Globus pallidus (tissue), 1 donor: ENCODE measurements around the gene SLC2A6.
A peak's percentile ranks its signal among the peaks of the same experiment; 100 is the strongest.
"Not testable (repeated sequence)": the region's sequence is repeated elsewhere in the genome, so short reads cannot be mapped to it uniquely, and the experiment has no call there.

Source experiments
- DNase-seq: peaks from one replicate; pipeline ENCODE4 v3.0.0-alpha.2; 2015; ENCODE audit warnings: low spot score

The SLC2A6 gene

DNA sequence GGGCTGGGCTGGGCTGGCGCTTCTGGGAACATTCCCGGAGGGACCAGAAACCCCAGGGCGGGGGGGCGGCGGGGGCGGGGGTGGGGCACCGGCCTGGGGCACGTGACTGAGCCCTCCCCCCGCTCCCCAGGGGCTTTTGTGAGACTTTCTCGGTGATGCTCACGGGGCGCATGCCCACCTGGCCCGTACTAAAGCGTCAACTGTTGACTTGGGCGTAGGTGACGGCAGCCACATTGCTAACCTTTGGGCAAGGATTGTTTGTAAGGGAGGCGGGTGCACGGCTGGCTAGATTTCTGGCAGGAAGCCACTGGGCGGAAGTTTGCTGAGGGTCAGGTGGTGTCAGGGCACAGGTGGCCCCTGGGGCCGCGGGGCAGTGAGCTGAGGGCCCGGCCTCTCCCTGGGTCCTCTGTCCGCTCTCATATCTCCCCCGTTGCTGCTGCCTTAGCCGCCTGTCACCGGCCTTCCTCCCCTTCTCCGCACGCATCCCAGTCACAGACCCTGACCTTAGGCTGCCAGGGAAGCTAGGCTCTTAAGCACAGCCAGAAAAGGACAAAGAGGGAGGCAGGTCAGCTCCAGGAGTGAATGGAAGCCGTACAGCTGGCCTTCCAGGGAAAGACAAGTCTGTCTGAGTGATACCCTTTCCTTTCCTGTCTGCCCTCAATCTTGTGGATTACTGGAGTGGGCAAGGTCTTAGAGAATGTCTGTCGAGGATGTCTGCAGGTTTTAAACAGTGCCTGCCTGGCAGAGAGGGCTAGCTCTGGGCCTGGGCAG, 18.3 kb downstream of the SLC2A6 start:
- DNase-seq, result peak; percentile 50

DNA sequence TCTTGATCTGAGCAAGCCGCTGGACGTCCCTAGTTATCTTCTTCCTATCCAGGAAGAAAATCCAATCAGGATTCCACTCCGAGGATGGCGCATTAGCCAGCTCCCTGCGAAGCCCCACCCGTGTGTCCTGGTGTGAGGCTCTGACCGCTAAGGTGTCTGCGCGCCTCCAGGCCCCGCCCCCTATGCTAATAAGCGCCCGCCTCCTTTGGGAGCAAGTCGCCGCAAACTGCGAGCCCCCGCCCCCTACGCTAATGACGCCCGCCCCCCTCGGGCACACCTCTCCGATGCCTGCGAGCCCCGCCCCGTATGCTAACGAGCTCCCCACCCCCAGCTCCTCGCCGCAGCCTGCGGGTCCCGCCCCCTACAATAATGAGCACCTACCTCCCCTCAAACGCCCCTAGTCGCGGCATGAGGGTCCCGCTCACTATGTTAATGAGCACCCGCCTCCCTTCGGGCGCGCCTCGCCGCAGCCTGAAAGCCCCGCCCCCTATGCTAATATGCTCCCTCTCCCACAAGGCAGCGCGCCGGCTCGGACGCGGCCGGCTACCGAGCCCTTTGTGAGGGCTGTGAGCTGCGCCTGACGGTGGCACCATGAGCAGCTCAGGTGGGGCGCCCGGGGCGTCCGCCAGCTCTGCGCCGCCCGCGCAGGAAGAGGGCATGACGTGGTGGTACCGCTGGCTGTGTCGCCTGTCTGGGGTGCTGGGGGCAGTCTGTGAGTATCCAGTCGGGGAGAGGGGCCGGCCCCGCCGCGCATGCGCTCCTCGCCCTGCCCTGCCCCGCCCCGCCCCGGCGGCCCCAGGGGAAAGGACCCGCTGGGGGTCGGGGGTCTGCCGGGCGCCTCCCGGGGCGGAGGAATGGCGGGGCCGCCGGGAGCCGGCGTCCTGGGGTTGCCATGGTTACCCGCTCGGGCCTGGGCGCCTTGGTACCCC, 19.2 kb downstream of the SLC2A6 start, which contains the start of gene CACFD1:
Gene CACFD1 (plus strand): TSS at position 503 of the 929 bp plus-strand sequence. CDS start 89 bp downstream, at position 592.
- peak; percentile 96 for DNase-seq

DNA sequence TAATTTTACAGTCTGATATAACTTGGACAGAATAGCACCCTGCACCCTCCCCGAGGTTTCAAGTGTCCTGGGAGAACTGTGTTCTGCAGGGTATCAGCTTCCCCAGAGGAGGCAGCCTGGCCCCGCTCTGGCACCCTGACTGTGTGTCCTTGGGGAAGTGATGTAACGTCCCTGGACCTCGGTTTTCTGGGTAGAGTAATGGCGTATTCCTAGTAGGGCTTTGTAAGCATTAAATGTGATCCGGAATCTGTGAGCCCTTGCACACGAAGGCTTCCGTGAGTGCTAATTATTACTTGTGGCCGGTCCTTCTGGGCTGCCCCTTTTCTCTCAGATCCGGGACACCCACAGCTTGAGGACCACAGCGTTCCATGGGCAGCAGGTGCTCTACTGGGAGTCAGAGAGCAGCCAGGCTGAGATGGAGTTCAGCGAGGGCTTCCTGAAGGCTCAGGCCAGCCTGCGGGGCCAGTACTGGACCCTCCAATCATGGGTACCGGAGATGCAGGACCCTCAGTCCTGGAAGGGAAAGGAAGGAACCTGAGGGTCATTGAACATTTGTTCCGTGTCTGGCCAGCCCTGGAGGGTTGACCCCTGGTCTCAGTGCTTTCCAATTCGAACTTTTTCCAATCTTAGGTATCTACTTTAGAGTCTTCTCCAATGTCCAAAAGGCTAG, 20.1 kb downstream of the SLC2A6 start:
- no peak for DNase-seq

DNA sequence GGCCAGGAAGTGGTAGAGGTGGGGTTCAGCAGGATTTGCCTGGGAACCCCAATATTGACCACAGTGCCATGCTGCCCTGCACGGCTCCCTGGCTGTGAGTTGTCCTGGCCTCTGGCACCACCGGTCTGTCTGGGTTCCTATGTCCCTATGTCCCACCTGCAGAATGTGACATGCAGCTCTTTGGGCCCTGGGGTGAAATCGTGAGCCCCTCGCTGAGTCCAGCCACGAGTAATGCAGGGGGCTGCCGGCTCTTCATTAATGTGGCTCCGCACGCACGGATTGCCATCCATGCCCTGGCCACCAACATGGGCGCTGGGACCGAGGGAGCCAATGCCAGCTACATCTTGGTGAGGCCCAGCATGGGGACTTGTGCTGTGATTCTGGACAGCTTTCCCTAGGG, 21.2 kb downstream of the SLC2A6 start:
- no peak for DNase-seq

DNA sequence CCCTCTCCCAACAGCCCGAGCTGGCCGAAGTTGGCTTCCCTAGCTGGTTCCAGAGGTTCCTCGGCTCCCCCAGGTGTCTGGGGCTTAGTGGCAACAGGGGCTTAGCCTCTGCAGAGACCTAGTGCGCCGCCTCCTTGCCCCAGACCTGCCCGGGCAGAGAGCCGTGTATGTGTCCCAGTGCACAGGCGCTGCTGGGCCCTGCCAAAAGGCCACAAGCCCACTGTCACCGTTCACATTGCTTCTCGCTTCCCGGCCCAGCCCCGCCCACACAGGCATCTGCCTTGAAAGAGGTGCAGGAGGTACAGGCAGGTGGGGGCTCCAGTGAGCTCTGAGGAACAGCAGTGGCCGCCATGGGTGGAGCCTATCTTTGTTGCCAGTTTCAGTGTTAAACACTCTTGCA, 21.7 kb downstream of the SLC2A6 start:
- DNase-seq, result no peak

DNA sequence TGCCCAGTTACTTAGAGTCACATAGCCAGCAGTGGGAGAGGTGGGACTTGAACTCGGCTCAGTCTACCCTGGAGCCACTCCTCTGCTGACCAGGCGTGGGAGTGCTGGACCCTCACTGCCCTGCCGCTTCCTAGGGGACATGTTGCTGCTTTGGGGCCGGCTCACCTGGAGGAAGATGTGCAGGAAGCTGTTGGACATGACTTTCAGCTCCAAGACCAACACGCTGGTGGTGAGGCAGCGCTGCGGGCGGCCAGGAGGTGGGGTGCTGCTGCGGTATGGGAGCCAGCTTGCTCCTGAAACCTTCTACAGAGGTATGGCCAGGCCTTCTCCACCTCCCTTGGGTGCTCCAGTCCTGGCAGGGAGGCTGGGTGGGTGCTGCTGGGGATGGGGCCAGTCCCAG, 22.5 kb downstream of the SLC2A6 start:
- no peak for DNase-seq

DNA sequence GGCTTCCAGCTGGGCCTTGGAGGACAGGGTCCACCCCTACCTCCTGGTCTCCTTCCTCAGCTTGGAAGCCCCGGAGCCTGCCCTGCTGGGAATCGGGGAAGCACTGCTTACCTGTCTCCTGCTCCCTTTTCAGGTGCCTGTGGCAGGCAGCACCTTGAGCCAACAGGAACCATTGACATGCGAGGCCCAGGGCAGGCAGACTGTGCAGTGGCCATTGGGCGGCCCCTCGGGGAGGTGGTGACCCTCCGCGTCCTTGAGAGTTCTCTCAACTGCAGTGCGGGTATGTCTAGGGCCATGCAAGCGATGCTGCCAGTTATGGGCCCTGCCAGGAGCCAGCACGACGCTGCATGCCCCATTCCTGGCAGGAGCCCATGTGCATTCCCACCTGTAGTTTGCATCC, 23.0 kb downstream of the SLC2A6 start:
- DNase-seq, result no peak

DNA sequence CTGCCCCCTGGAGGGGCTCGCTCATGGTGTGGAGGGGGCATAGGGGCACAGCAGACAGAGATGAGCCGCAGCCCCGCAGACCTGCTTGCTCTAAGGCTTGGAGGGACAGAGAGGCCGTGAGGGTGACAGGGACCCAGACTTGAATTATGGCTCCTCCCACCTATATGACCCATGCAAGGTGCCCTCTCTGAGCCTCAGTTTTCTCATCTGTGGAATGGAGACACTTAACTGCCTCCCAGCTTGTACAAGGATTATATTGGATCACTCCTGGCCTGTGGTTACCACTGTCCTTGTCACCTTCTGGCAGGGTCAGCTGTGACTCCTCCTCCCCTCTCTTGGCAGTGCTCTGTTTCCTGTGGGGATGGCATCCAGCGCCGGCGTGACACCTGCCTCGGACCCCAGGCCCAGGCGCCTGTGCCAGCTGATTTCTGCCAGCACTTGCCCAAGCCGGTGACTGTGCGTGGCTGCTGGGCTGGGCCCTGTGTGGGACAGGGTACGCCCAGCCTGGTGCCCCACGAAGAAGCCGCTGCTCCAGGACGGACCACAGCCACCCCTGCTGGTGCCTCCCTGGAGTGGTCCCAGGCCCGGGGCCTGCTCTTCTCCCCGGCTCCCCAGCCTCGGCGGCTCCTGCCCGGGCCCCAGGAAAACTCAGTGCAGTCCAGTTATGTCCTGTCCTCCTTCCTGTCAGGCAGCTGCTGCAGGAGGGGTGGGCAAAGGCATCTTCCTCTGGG, 23.8 kb downstream of the SLC2A6 start:
- DNase-seq, result no peak

DNA sequence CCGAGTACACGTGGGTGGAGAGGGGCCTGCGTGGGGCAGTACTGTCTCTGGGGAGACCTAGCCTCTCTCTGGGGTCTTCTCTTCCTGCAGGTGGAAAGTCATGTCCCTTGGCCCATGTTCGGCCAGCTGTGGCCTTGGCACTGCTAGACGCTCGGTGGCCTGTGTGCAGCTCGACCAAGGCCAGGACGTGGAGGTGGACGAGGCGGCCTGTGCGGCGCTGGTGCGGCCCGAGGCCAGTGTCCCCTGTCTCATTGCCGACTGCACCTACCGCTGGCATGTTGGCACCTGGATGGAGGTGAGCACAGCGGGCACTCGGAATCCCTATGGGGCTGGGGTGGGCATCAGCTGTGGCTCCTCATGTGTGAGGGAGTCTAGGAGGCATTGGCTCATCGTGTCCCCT, 24.6 kb downstream of the SLC2A6 start:
- no peak for DNase-seq

DNA sequence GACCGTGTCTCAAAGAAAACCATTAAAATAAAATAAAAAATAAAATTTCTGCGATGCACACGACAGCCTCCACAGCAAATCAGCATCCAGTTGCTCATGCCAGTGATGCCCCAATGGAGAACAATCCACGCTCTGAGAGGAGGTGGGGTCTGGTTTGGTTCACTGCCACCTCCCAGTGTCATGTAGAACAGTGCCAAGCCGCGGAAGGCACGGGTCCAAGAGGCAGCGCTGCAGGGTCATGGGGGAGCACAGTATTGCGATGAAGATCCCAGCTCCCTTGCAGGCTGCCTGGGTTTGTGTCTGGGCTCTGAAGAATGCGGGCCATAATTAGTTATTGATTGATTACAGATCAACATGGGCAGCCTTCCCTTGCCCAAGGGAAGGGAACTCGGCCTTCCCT, 25.2 kb downstream of the SLC2A6 start:
- DNase-seq, result peak; percentile 47

DNA sequence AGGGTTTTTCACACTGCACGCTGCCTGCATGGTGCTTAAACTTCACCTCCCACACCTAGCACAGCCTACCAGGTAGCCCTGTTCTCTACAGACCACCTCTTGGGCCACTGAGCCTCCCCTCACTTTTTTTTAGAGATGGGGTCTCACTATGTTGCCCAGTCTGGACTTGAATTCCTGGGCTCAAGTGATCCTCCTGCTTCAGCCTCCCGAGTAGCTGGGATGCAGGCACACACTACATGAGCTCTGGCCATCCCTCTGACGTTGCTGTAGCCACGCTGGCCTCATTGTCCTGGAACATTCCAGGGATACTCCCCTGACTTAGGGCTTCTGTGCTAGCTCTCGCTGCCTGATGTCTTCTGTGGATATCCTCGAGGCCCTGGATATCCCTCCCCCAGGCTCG, 26.3 kb downstream of the SLC2A6 start:
- no peak for DNase-seq

DNA sequence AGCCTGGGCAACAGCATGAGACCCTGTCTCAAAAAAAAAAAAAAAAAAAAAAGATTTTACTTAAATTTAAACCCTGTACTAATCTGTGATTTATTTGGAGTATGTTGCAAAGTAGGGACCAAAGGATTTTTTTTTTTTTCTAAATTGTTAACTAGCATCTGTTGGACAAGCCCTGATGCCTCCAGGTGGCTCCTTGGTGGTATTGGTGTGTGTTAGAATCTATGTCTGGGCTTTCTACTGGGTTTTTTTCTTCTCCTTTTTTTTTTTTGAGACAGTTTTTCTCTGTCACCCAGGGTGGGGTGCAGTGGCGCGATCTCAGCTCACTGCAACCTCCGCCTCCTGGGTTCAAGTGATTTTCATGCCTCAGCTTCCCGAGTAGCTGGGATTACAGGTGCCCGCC, 27.0 kb downstream of the SLC2A6 start:
- DNase-seq, result not testable (repeated sequence)

DNA sequence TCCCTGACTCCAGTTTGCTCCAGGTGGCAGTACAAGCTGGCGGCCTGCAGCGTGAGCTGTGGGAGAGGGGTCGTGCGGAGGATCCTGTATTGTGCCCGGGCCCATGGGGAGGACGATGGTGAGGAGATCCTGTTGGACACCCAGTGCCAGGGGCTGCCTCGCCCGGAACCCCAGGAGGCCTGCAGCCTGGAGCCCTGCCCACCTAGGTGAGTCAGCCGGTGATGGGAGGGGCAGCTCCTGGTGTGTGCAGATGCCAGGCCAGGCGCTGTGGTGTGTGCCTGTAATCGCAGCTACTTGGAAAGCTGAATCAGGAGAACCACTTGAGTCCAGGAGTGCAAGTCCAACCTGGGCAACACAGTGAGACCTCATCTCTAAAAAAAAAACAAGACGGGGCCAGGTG, 29.1 kb downstream of the SLC2A6 start:
- DNase-seq, result no peak

DNA sequence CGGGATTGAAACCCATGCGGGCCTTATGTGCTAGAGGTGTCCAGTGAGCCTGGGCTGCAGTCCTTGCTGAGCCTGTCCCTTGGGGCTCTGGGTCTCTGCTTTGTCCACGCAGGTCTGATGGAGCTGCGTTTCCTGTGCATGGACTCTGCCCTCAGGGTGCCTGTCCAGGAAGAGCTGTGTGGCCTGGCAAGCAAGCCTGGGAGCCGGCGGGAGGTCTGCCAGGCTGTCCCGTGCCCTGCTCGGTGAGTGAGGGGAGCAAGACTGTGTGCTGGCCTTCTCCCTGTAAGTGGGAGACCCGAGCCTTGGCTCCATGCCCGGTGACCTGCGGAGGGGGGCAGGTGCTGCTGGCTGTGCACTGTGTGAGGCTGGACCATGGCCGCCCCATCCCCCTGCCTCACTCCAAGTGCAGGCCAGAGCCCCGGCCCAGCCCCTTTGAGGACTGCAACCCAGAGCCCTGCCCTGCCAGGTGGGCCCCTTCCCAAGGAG, 30.4 kb downstream of the SLC2A6 start:
- no peak for DNase-seq

DNA sequence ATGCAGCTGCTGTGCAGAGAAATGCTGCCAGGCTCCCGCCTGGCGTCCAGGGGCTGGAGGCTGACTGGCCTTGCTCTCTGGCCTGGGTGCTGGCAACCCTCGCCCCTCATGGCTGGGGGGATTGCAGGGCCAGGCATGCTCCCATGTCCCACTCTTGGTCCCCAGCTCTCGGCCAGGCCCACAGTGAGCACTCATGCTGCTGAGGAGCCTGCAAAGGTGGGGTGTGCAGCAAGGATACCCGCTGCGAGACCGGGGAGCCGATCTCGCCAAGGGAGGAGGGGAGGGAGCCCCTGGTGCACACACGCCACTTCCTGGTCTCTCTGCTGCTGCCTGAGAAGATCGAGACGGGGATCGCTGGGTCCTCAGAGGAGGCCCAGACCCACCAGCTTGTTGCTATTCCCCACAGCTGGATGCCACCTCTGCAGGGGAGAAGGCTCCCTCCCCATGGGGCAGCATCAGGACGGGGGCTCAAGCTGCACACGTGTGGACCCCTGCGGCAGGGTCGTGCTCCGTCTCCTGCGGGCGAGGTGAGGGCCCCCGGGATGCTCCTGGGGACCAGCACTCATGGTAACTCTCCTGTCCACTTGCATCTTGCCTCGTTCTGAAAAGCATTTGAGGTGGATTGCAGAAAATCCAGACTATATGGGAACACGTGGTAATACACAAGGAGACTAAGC, 33.5 kb downstream of the SLC2A6 start:
- no peak for DNase-seq

DNA sequence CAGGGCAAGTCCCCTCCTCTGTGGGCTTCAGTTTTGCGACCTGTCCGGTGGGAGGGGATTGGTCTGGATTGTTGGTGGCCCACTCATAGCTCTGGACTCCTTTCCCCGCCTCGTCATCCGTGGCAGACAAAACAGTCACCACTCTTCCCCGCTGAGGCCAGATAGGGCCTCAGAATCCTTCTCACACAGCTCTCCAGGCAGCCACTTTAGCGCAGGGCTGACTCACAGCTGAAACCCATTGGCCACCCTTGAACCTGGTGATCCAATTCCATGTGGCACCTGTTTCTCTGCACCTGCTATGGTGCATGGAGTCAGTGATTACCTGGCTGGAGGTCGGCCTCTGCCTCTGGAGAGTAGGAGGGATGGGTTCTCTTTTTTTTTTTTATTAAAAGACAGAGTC, 34.9 kb downstream of the SLC2A6 start:
- DNase-seq, result no peak

DNA sequence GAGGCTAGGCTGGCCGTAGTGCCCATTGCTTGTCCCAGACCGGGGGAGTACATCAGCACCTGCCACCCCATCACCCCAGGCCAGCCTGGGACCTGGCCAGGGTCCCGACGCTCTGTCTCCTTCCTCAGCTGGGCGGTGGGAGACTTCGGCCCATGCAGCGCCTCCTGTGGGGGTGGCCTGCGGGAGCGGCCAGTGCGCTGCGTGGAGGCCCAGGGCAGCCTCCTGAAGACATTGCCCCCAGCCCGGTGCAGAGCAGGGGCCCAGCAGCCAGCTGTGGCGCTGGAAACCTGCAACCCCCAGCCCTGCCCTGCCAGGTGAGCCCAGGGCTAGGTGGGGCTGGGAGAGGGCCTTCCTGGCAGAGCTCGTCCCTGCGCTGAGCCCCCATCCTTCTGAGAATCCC, 35.7 kb downstream of the SLC2A6 start:
- no peak for DNase-seq

DNA sequence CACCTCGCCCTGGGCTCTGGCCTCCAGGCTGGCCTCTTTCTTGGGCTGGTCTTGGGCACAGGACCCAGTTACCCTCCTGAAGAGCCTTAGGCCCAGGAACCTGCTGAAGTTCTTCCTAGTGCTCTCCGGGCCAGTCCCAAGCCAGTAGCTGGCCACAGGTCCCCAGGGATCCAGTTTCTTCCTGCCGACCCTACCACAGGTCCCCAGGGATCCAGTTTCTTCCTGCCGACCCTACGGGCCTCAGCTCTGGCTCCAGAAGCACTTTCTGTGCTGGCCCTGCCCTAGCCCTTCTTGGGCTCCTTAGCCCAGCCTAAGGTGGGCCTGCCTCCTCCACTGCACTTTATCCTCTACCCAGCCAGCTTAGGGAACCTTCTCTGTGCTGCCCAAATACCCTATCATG, 37.3 kb downstream of the SLC2A6 start:
- DNase-seq, result no peak

DNA sequence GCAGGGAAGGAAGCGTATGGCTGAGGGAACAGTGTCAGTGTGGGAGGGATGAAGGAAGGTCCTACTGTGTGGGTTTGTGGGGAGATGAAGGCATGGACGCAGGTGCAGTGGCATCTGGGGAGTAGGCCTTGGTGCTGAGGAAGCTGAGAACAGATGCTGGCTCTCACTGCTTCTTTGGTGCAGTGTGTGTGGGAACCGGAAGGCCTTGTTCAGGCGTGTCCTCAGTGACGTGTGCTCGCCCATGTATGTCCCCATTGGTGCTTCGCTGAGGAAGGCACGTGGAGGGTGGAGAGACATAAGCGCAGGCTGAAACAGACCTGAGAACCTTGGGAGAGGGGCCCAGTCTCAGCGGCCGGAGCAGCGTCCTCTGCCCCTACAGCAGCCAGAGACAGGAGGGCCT, 38.0 kb downstream of the SLC2A6 start:
- no peak for DNase-seq

DNA sequence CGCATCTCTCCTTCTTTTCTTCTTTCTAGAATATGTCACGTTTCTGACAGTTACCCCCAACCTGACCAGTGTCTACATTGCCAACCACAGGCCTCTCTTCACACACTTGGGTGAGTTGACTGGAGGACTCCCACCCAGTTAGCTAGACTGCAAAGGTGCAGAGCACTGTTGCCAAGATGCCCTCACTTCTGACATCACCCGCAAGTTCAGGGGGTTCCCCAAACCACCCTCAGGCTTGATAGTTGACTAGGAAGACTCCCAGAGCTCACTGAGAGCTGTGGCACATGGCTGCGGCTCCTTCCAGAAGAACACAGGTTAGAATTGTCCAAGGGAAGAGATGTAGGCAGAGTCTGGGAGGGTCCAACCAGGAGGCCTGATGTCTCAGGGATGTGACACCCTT, 39.6 kb downstream of the SLC2A6 start:
- no peak for DNase-seq
